Measurements from ENCODE around the gene ELP5.

ELP5 gene

DNA sequence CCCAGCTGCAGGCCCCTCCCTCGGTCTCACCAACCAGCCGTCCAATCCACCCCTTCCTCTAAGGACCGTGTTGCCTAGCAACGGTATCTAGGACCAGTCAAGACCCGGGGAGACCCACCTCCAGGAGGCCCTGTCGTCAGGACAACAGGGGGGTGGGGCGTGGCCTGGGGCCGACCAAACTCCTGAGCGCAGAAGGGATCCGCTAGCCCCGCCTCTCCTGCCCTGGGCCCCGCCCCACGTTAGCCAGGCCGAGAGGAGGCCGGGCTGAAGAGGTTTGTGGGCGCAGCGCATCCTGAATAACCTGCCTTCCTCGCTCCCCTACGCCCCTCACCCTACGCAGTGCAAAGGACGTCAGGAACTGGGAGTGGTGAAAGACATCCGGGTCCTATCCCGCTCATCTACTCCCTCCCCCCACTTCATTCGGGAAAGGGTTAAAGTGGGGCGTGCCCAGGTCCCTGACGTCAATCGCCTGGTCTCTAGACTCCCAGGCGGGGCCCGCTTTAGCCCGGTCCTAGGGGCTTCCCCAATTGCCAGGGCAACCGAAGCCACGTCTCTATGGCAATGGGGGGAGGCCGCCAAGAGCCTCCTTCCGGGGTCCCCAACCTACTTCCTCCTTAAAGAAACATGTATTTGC, 47.1 kb upstream of the ELP5 start:
- Histone ChIP-seq H3K4me3 (replicated peaks; ENCODE audit: insufficient read depth, low read length) (peak overlapping the region; percentile 40), H3K27ac (replicated peaks) (no peak overlapping the region), H3K27me3 (ENCODE audit: insufficient read depth, poor library complexity, severe bottlenecking) (no peaks in the 10 kb centered on the region)
- TF ChIP-seq CTCF (IDR thresholded peaks at IDR 0.05; ENCODE audit: insufficient read depth, low read length) (no peak), GABPA (IDR thresholded peaks at IDR 0.05; ENCODE audit: low read depth) (no peak), SPI1 (IDR thresholded peaks at IDR 0.05; ENCODE audit: borderline replicate concordance, low read depth) (no peak), POLR2AphosphoS5 (IDR thresholded peaks at IDR 0.05; ENCODE audit: low read depth) (no peak)
- TF ChIP-seq, protein P1, sequence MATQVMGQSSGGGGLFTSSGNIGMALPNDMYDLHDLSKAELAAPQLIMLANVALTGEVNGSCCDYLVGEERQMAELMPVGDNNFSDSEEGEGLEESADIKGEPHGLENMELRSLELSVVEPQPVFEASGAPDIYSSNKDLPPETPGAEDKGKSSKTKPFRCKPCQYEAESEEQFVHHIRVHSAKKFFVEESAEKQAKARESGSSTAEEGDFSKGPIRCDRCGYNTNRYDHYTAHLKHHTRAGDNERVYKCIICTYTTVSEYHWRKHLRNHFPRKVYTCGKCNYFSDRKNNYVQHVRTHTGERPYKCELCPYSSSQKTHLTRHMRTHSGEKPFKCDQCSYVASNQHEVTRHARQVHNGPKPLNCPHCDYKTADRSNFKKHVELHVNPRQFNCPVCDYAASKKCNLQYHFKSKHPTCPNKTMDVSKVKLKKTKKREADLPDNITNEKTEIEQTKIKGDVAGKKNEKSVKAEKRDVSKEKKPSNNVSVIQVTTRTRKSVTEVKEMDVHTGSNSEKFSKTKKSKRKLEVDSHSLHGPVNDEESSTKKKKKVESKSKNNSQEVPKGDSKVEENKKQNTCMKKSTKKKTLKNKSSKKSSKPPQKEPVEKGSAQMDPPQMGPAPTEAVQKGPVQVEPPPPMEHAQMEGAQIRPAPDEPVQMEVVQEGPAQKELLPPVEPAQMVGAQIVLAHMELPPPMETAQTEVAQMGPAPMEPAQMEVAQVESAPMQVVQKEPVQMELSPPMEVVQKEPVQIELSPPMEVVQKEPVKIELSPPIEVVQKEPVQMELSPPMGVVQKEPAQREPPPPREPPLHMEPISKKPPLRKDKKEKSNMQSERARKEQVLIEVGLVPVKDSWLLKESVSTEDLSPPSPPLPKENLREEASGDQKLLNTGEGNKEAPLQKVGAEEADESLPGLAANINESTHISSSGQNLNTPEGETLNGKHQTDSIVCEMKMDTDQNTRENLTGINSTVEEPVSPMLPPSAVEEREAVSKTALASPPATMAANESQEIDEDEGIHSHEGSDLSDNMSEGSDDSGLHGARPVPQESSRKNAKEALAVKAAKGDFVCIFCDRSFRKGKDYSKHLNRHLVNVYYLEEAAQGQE (IDR thresholded peaks at IDR 0.05; ENCODE audit: insufficient replicate concordance, low read depth) = no peak
- peak in 1 of 2 experiments; percentile 15 for DNase-seq (ENCODE audit: low read depth in 1 of 2, low spot score in 1 of 2)

DNA sequence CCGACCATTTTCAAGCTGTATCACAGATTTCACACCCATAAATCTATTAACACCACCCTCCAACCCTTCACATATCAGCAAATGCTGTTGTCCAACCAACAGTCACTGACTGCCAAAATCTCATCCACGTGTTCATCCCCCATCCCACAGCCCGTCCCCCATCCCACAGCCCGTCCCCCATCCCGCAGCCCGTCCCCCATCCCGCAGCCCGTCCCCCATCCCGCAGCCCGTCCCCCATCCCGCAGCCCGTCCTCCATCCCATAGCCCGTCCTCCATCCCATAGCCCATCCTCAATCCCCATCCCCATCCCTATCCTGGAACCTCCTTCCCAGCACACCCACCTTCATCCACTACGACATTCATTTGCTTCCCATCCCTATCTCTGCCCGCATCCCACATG, 46.5 kb upstream of the ELP5 start:
- Histone ChIP-seq H3K27ac (replicated peaks) (no peak overlapping the region), H3K4me3 (replicated peaks; ENCODE audit: insufficient read depth, low read length) (no peak overlapping the region), H3K27me3 (ENCODE audit: insufficient read depth, poor library complexity, severe bottlenecking) (no peaks in the 10 kb centered on the region)
- DNase-seq (ENCODE audit: low read depth in 1 of 2, low spot score in 1 of 2) = no peak
- TF ChIP-seq POLR2AphosphoS5 (IDR thresholded peaks at IDR 0.05; ENCODE audit: low read depth) = no peak
- TF ChIP-seq GABPA (IDR thresholded peaks at IDR 0.05; ENCODE audit: low read depth) = no peak
- no peak for TF ChIP-seq SPI1 (IDR thresholded peaks at IDR 0.05; ENCODE audit: borderline replicate concordance, low read depth)
- no peak for TF ChIP-seq CTCF (IDR thresholded peaks at IDR 0.05; ENCODE audit: insufficient read depth, low read length)
- TF ChIP-seq, protein P1 (IDR thresholded peaks at IDR 0.05; ENCODE audit: insufficient replicate concordance, low read depth) = no peak

DNA sequence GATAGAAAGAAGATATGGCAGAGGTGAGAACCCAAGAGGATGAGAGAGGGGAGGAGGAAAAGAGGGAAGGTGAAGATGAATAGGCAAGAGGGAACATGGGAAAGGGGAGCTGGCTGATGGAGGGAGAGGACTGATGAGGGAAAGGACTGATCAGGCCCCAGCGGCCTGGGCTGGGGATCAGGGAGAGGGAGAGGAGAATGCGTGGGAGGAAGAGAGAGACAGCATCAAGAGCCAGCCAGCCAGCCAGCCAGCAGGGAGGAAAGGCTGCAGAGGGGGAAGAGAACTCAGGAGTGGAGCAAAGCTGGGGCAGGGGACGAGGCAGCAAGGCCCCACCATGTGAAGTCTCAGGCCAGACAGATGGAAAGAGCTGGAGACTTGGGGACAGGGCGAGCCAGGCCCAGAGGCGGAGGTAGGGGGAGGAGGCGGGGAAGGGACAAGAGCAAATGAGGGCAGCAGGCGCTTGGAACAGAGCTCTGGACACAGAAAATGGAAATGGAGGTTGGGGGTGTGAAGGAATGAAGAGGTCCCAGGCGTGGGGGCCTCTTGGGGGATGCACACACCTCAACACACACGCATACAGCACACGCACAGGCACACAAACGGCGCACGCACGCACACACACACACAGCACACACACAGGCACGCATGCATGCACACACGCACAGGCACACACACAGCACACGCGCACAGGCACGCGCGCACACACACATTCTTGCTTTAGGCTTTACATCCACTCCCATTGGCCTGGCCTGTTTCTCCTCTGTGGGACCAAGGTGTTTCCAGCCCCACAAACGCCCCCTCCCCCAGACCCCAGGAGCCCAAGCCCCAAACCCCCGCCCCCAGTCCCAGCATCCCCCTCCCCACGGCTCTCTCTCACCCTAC, 44.7 kb upstream of the ELP5 start:
- no peak overlapping the region for H3K4me3 ChIP-seq (replicated peaks; ENCODE audit: insufficient read depth, low read length)
- DNase-seq (ENCODE audit: low read depth in 1 of 2, low spot score in 1 of 2) = no peak
- no peak overlapping the region for H3K27ac ChIP-seq (replicated peaks)

More for the DNA sequence above, 44.7 kb upstream of the ELP5 start:
- no peaks in the 10 kb centered on the region for H3K27me3 ChIP-seq (ENCODE audit: insufficient read depth, poor library complexity, severe bottlenecking)
- TF ChIP-seq, protein P1 (IDR thresholded peaks at IDR 0.05; ENCODE audit: insufficient replicate concordance, low read depth) = no peak
- TF ChIP-seq SPI1 (IDR thresholded peaks at IDR 0.05; ENCODE audit: borderline replicate concordance, low read depth) = no peak
- TF ChIP-seq GABPA (IDR thresholded peaks at IDR 0.05; ENCODE audit: low read depth) = no peak
- TF ChIP-seq CTCF (IDR thresholded peaks at IDR 0.05; ENCODE audit: insufficient read depth, low read length) = no peak
